ENCODE data around the gene DGKD.

GRCh38 chr2:233448220-233448559 is 93.9 kb downstream of the DGKD start:
- TF ChIP-seq TAF1 (IDR thresholded peaks at IDR 0.05; ENCODE audit: borderline replicate concordance, insufficient read depth, low read length) (no peak), POLR2AphosphoS5 (IDR thresholded peaks at IDR 0.05; ENCODE audit: low read depth, low read length) (no peak)
